ENCODE results near the gene ABCE1.

ABCE1 gene

DNA sequence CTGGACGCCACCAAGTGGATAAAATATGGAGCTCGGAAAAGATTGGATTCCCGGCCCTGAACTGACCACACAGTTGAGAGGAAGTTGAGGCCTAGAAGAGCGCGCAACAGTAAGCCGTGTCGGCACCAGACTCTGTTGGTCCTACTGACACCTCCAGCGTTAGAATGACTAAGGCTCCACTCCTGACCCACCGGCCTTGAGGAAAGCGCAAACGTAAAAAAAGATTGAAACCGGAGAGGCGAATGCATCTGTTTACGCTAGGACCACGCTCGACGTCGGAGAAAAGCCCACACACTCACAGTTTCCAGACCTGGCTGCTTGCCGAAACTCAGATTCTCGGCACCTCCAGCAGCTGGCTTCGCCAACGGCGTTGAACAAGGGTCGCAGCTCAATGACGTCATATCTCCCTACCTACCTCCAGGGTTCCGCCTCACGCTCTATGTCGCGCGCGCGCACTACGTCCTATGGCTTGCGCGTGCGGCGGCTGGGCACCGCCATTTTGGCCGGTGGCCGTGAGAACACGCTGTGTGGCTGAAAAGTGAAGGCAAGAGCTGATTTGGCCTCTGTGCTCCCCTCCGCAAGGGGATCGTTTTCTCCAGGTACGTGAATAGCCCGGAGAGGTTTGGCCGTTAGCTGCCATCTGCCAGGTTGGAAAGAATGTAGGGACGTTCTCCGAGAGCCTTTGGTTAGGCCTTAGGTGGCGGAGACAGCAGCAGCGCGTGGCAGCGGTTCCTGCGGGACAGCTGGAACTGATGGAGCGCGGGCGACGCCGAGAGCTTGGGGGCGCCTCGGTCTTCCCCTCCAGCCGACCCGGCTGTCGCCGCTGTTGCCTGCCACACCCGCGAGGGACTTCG, at the start of gene ABCE1, which contains the start of gene ANAPC10:
Gene ABCE1, plus strand, starts transcription at position 491 of the 854 bp plus-strand sequence. CDS start 6,102 bp downstream, outside the sequence.
Gene ANAPC10, minus strand, starts transcription at position 376 of the 854 bp plus-strand sequence. CDS start 2,097 bp downstream, outside the sequence.
- peak; percentile 97 for DNase-seq

DNA sequence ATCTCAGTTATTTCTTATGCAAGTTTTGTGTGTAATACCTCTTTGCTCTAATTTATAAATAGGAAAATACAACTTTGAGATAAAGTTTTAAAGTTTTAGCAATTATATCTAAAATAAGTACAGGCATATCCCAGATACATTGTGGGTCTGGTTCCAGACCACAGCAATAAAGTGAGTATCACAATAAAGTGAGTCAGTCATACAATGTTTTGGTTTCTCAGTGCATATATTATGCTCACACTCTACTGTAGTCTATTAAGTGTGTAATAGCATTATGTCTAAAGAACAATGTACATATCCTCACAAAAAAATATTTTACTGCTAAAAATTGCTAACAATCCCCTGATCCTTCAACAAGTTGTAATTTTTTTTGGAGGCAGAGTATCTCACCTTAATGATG, 49.3 kb upstream of the ABCE1 start:
- no peak for DNase-seq

DNA sequence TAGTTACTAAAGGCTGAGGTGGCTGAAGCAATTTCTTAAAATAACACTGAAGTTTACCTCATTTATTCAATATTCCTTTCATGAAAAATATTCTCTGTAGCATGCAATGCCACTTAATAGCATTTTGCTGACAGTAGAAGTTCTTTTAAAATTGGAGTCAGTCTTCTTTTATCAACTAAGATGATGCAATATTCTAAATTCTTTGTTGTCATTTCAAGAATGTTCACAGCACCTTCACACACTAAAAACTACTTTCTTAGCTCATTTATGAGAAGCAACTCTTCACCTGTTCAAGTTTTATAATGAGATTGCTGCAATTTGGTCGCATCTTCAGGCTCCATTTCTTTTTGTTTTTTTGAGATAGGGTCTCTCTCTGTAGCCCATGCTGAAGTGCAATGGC, 48.9 kb upstream of the ABCE1 start:
- no peak for DNase-seq

DNA sequence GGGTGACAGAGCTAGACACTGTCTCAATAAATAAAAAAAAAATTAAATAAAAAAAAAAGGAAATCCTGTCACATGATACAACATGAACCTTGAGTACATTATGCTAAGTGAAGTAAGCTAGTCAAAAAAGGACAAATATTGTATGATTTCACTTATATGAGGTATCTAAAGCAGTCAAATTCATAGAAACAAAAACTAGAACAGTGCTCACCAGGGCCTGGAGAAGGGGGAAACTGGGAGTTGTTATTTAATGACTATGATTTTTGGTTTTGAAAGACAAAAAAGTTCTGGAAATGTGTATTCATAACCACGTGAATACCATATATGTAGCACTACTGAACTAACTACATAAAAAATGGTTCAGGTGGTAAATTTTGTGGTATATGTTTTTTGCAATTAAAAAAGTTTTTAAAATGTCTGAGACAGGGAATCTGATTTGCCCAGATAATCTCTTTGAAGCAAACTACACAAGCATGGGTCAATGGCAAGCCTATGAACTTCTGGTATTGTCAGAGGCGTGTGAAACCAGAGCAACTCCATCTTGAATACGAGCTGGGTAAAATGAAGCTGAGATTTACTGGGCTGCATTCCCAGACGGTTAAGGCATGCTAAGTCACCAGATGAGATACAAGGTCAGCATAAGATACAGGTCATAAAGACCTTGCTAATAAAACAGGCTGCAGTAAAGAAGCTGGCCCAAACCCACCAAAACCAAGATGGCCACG, 42.4 kb upstream of the ABCE1 start:
- no peak for DNase-seq

DNA sequence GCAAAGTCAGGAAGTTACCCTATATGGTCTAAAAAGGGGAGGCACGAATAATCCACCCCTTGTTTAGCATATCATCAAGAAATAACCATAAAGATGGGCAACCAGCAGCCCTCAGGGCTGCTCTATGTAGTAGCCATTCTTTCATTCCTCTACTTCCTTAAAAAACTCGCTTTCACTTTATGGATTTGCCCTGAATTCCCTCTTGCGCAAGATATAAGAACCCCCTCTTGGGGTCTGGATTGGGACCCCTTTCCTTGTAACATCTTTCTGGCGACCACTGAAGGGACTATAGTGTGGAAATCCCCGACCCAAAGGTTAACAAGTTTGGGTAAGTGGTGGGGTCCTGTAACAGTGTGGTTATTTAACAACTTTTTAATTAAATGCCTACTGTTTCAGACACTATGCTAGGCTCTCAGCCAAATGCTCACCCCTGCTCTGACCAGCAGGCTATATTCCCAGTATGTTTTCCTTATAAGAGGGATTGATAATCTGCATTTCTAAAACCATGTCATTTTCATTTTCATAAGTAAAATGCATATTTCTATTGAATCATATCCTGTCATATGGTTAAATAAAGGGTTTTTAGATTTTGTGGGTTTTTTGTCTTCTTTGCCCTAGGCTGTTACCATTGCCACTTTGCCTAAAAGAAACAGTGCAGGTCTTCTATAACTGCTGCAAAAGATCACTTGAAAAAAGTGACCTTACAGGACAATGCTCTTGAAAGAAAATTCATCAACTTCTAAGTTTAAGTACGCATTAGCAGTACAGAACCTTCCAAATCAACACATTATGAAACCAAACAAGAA, 41.6 kb upstream of the ABCE1 start:
- no peak for DNase-seq

DNA sequence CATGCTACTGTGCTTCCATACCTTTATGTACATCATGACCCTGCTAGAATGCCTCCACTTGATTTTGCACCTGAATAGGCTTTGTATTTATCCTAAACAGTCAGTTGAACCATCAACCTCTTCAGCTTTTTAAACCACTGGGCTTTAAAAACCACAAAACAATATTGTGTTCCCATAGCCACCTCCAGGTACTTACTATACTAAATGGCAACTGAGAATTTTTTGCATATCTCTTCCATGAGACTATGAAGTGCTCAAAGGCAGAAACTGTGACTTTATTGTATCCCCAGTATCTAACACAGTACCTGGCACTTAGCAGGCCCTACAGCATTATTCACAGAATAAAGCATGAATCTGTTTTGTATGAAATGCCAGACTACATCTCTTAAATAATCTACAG, 39.9 kb upstream of the ABCE1 start:
- DNase-seq: no peak

DNA sequence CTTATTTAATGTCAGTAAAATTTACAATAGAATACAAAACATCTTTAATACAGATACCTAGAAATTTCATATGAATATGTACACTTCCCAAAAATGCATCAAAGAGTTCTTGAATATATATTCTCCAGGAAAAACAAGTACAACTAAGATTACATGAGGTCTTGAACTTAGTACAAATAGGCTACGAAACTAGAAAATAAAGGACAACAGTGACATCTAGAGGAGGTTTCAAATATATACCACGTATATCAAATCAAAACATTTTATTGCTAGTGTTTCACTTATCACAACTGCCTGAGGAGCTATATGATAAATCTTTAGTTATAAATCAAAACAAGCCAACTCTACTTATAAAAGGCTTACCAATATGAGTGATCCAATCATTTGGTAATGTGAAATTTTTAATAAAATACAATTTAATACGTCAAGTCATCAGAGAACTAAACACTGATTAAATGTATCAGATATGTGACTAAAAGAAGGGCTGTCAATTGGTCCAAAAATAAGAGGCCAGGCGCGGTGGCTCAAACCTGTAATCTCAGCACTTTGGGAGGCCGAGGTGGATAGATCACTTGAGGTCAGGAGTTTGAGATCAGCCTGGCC, 36.7 kb upstream of the ABCE1 start:
- peak; percentile 41 for DNase-seq

DNA sequence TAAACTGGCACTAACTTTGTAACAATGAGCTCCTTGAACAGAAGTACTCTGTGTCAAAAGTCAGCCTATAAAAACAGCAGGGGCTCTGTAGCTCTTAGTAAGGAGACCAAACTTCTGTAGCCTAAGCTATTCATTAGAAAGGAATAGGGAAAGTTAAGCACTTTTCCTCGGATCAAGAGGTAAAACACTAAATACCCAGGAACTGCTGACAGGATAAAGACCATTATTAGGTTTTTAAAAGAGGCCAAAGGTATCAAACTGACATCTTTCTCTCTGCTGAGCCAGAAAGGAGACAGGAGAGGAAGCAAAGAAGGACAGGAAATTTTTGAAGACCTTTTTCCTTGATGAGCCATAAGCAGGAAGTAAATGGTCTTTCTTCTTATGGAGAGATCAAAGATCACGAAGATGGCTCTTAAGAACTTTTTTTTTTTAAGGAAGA, 32.0 kb upstream of the ABCE1 start:
- peak; percentile 8 for DNase-seq

DNA sequence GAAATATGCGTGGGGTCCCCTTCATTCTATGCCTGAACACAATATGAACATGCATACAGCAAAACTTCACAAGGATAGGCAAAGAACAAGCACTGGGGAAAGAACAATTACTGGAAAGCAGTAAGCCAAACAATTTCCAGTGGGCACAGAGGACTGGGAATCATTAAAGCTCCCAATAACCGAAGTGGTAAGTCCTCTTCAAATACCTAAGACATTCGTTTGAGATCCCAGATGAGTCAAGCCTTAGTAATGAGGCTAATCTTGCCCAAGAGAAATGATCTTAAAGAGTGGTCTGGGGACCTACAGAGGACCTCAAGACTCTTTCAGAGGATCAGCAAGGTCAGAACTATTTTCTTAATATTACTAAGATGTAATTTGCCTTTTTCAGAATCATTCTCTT, 28.8 kb upstream of the ABCE1 start:
- no peak for DNase-seq

DNA sequence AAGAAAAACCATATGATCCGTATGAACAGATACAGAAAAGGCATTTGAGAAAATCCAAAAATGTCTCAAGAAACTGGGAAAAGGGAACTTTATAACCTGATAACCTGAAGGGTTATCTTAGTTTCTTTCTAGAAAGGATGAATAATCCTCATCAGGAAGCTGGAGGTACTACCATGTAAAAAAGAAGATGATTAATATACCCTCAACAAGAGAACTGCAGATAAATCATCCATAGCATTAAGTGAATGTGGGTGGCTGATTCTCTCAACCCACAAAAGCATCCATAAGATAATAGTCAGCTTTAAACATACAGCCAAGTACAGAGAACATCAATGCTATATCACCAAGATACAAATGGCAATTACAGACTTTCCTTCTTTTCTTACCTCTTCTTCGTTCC, 26.6 kb upstream of the ABCE1 start:
- no peak for DNase-seq

DNA sequence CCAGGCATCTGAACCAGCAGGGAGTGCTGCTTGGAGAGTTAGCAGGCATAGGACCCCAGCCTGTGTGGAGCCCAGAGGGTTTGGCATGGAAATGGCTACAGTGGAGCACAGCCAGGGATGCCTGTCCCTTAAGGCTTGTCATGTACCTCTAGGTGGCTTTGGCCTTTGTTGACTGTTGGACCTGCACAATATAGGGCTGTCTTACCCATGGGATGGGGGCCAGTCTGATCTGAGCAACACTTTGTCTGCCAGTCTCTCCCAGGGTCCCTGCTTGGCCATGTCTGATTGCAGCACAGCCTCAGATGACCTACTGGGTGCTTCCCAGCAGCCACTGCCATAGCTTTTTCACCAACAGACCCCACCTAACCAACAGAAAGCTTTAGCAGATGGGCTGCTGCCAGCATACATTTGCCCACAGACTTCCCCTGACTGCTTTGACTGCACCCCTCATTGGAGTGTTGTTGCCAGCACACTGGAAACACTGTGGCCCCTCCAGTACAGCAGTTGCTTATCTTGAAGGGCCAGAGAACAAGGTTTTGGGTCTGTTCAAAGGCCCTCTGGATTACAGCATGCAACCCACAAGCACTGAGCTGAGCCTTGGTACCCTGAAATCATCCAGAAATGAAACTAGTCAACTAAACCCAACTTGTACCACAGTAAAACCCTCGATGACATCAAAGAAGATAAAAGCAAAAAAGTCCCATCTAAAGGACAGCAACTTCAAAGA, 22.2 kb upstream of the ABCE1 start:
- no peak for DNase-seq

DNA sequence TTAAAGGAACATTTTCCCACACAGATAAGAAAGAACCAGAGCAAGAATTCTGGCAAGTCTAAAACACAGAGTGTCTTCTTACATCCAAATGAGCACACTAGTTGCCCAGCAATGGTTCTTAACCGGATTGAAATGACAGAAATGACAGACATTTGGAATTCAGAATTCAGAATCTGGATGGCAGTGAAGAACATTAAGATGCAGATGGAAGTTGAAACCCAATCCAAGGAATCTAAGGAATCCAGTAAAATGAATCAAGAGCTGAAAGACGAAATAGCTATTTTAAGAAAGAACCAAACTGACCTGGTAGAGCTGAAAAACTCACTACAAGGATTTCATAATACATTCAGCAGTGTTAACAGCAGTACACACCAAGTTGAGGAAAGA, 21.6 kb upstream of the ABCE1 start:
- no peak for DNase-seq

DNA sequence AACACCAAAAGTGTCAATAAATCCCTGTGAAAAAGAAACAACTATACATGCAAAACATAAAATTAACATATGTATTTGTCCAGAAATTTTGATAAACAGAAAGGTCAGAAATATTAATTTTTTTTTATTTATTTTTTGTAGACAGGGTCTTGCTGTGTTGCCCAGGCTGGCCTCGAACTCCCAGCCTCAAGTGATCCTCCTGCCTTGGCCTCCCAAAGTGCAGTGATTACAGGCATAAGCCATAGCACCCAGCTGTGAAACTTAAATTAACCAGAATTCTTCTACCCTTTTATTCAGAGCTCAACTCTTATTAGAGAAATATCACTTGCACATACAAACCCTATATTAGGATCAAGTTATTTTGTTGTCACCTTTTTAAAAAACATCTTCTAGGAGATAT, 16.4 kb upstream of the ABCE1 start:
- no peak for DNase-seq

DNA sequence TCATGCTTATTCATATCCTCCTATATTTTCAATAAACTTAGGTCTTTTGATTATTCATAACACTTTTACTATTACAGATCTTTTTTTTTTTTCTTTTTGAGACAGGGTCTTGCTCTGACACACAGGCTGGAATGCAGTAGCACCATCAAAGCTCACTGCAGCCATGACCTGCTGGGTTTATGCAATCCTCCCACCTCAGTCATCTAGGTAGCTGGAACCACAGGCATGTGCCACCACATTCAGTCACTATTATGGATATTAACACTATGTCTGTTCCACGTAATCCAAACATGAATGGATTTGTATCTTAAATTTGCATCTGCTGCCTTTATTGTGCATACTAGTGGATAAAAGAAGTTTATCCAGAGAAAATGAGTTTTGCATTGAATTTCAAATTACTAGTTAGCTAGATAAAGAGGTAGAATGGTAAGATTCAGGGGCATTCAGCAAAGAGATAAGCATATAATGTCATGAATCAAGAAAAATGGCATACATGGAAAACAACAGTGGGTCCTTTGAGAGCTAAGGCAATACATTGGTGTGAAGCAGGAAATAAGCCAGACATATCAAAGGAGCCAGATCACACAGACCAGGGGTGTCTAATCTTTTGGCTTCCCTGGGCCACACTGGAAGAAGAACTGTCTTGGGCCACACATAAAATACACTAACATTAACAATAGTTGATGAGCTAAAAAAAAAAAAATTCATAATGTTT, 14.1 kb upstream of the ABCE1 start:
- no peak for DNase-seq

DNA sequence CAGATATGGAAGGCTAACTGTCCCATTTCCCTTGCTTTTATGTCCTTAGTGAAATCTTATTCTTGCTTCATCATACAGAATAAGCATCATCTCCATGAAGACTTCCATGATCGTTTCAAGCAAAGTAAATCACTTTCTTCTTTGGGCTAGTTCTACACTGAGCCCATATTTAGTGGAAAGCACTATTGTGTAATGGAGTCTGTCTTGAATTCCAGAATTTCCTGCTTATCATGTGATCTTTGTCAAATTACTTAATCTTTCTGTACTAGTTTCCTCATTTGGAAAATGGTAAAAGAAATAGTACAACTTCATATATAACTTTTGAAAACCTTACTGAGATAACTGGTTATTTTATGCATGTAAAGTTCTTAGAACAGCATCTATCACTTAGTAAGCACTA, 7.7 kb upstream of the ABCE1 start:
- no peak for DNase-seq

DNA sequence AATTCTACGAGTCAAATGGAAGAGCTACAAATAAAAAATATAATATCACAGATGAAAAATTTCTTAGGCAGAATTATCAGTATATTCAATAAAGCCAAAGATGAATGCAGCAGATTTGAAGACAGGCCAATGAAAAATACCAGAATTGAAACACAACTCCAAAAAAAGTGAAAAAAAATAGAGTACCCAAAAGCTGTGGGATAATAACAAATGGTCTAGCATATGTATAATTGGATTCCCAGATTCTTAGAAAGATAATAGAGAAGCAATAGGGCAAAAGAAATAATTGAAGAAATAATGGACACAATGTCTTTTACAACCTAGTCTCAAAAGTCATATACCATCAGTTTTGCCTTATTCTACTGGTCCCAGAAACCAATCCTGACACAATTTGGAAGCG, 4.5 kb upstream of the ABCE1 start:
- no peak for DNase-seq

DNA sequence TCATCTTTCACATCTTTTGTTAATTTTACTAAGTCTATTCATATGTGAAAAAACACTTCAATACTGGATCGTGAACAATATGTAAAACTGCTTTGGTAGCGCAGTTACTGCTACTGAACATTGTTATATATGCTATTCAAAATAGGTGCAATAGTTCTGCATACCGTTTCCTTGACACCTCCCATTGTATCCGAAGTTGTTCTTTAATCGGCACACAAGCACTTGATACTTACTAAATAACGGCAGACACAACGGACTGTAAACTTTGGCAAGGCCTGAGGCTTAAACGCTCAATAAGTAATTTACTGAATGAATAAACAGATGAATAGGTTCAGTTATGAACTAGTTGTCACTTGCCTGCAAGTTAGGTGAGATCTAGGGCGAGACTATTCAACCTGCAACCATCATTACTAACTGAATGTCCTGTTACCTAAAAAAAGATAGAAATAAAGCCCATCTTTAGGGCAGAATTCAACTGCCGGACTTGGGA, 735 bp upstream of the ABCE1 start:
- DNase-seq: no peak

DNA sequence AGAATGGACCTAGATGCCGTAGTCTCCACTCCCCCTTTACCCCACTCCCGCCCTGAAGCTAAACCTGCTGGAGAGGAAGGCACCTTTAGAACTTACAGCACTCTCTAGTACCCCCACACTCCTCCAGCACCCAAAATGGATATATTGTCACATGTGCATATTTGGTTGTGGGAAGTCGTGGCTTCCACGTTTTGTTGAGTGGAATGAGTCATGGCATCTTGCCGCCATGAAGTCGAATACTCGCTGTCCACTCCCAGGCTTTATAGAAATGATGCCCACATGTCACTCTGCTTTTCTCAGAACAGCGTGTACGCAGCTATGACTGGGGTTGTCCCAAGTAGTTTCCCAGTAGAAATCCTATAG, 545 bp downstream of the ABCE1 start:
- DNase-seq: peak; percentile 57

DNA sequence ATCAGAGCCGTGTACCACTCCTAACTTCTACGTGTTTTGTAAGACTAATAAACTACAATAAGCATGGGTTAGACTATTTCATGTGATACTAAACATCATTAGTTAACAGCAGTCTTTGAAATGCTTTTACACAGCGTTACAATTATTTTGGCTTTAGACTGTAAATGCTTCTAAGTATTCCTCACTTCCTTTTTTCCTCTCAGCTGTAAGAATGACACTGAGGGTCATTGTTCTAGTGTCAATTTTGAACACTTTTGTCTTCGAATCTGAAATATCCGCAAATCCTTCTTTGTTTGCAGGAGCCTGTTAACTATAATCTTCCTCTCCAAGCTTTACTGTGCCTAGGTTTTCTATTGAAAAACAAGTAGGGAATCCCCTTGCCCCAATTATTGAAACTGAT, 1.5 kb downstream of the ABCE1 start:
- DNase-seq: peak; percentile 3

DNA sequence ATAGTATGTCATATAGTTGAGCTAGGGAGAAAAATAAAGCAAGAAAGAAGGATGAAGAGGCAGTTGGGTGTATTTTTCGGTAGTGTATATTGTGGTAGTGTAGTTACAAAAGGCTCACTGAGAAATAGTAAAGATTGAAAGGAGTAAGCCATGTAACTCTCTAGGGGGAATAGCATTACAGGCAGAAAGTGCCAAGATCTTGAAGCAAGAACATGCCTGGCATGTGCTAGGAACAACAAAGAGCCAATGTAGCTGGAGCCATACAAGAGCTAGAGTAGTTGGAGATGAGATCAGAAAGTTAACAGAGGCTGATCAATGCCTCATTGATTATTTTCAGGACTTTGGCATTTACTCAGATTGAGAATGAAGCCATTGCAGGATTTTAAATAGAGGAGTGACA, 3.0 kb downstream of the ABCE1 start:
- no peak for DNase-seq

DNA sequence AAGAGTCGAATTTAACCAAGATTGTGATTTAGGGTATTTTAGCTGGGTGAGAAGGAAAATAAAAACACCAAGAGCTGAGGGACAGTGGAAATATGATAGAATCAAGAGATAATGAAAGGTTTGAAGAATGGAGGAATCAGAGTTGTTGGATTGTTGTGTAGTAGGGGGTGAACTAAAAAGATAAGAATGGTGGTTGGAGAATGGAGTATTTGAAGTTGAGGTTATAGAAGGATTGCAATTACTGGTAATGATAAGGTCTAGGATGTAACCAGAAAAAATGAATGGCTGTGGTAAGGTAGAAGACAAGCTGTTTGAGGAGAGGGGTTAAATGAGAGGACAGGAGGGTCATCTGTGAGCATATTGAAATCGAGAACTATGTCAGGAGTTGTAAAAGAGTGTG, 4.5 kb downstream of the ABCE1 start:
- no peak for DNase-seq
